ENCODE results near the gene RFLNA.
"Not testable (repeated sequence)": the region's sequence is repeated elsewhere in the genome, so short reads cannot be mapped to it uniquely, and the experiment has no call there.

RFLNA gene

GRCh38 chr12:124321556-124322270 lies 26.8 kb downstream of the RFLNA start:
- DNase-seq, result no peak

GRCh38 chr12:124322271-124322998 lies 27.5 kb downstream of the RFLNA start:
- DNase-seq, result no peak

- not testable (repeated sequence) for DNase-seq
Observed at GRCh38 chr12:124322999-124323328, 28.1 kb downstream of the RFLNA start.

GRCh38 chr12:124323771-124324530 lies 29.1 kb downstream of the RFLNA start:
- DNase-seq, result no peak

- no peak for DNase-seq
Observed at GRCh38 chr12:124324803-124325705, 30.2 kb downstream of the RFLNA start.

- DNase-seq, result no peak
Observed at GRCh38 chr12:124326104-124326503, 31.2 kb downstream of the RFLNA start.

GRCh38 chr12:124326871-124327270 lies 32.0 kb downstream of the RFLNA start:
- DNase-seq, result no peak

GRCh38 chr12:124327362-124328043 lies 32.6 kb downstream of the RFLNA start:
- DNase-seq, result no peak

- DNase-seq, result no peak
Observed at GRCh38 chr12:124328116-124328515, 33.2 kb downstream of the RFLNA start.

GRCh38 chr12:124328636-124329035 lies 33.7 kb downstream of the RFLNA start:
- no peak for DNase-seq

GRCh38 chr12:124332058-124332672 lies 37.3 kb downstream of the RFLNA start:
- no peak for DNase-seq

- DNase-seq, result no peak
Observed at GRCh38 chr12:124332900-124333299, 38.0 kb downstream of the RFLNA start.

GRCh38 chr12:124333724-124334123 lies 38.8 kb downstream of the RFLNA start:
- no peak for DNase-seq

- no peak for DNase-seq
Observed at GRCh38 chr12:124334266-124334665, 39.4 kb downstream of the RFLNA start.

- no peak for DNase-seq
Observed at GRCh38 chr12:124334976-124335375, 40.1 kb downstream of the RFLNA start.

GRCh38 chr12:124335426-124336183 lies 40.7 kb downstream of the RFLNA start:
- DNase-seq, result no peak

GRCh38 chr12:124336184-124336437 lies 41.2 kb downstream of the RFLNA start:
- no peak for DNase-seq

GRCh38 chr12:124336742-124337520 lies 42.0 kb downstream of the RFLNA start:
- DNase-seq, result no peak

- no peak for DNase-seq
Observed at GRCh38 chr12:124337622-124338021, 42.7 kb downstream of the RFLNA start.

GRCh38 chr12:124338448-124338847 lies 43.6 kb downstream of the RFLNA start:
- DNase-seq, result no peak
